CMK (cell line): ENCODE results near the gene NPHP3.
"Not testable (repeated sequence)": the region's sequence is repeated elsewhere in the genome, so short reads cannot be mapped to it uniquely, and the experiment has no call there.

Experiments
- DNase-seq: peaks from one replicate; pipeline ENCODE4 v3.0.0-alpha.2; 2010; ENCODE audit warnings: low read depth

The NPHP3 gene

DNA sequence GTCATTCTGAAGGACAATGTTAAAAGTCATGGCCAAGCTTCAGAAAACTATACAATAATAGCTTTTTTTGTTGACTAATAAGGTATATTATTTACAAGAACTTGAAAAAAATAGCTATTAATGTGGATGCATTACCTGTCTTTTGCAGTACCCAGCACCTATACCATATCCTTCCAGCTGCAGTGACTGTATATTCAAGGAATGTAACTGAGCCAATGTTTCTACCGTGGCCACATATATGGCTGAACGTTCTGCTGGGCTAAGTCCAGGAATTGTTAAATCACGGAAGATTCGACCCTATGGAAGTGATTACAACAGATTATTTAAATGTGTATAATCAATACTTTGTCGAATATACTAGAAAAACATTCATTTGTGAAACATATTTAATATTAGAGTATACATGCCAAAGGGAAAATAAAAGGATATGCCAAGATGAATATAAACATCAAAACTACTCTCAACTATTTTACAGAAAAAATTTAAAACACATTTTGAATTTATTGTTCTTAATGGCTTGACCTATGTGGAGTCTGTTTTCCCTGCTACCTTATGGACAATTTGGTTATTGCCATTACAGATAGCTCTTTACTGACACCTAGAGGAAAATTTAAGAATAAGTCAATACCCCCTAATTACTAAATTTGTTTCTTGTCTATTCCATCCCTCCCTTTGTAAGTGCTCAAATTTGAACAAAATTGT, 80.2 kb downstream of the NPHP3 start:
- DNase-seq = peak; percentile 7

DNA sequence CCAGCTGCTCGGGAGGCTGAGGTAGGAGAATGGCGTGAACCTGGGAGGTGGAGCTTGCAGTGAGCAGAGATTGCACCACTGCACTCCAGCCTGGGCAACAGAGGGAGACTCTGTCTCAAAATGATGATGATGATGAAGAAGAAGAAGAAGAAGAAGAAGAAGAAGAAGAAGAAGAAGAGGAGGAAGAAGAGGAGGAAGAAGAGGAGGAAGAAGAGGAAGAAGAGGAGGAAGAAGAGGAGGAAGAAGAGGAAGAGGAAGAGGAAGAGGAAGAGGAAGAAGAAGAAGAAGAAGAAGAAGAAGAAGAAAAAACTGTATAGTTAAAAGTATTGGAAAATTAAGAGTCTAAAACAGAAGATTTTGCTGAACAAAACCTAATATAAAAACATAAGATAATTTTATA, 80.8 kb downstream of the NPHP3 start:
- not testable (repeated sequence) for DNase-seq

DNA sequence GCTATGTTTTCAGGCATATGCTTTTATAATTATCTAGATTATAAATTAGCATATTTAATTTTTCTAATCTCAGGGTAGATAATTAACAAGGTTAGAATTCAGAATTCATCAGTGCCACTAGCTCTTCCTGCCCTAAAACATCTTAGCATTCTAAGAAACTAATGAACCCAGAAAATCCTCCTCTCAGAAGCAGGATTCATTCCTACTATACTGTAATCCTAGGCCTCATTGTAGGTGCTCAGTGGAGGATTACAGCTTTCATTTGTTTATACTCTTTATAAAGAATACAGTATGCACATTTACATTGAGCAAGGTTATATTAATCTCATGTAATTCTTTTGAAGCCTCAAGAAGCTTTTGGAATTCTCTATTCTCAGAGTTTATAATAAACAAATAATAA, 83.5 kb downstream of the NPHP3 start:
- DNase-seq = no peak

DNA sequence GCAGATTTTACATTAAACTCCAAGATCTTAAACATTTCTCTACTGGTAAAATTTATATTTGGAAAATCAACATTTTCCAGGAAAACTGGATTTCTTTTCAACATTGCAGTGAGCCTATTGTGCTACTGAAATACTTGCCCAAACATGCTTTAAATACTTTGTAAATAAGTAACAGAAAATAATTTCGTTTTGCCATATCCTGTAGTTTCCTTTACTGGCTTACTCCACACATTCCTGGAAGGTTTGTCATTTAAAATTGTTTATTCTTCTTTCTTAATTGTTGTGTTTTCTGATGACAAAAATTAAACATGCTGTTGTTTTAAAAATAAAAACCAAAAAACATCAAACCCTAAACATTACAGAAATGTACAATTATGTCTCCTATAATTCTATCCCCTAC, 84.6 kb downstream of the NPHP3 start:
- DNase-seq = no peak

DNA sequence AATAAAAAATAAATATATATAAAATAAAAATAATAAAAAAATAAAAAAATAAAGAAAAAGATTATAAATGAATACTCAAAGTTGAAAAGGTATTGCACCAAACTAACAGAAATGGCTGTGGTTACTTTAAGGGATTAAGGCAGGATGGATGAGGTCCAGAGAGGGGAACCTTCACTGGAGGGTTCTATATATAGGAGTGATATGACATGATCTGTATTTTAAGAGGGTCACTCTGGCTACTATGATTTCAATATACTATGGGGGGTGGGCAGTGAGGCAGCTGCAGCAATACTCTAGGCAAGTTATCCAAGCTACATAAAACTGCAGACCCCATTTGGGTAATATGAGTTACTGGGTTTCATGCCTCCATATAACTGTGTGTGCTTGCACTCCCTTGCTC, 87.2 kb downstream of the NPHP3 start:
- no peak for DNase-seq
